CD4-positive, alpha-beta memory T cell (primary cell): ENCODE data around the gene KRT85. TPM values are rescaled to one million over a fixed set of nuclear protein-coding genes. Genes with fewer than 3 reads are reported as not detected.
"Not testable (repeated sequence)": the region's sequence is repeated elsewhere in the genome, so short reads cannot be mapped to it uniquely, and the experiment has no call there.

ENCODE experiments used
- CTCF ChIA-PET: fragments of 350-600 bp; sonication (Branson Sonifier 250); formaldehyde crosslinking; loops from one replicate; lab custom pipeline; 2021; ENCODE audit warnings: inconsistent platforms; ENCODE audit not compliant: partially characterized antibody; lab: Charles Lee
- POLR2A ChIA-PET: fragments of 350-600 bp; sonication (Branson Sonifier 250); formaldehyde crosslinking; loops from one replicate; lab custom pipeline; 2021; ENCODE audit not compliant: partially characterized antibody; lab: Charles Lee
- DNase-seq, 5 donors: peaks; one replicate each; pipeline versions ENCODE4 v3.0.0 to v3.0.0-alpha.2; 2020 to 2022; ENCODE audit warnings: mixed read lengths in 1 of 5
- H3K27ac ChIP-seq: one replicate; pipeline ENCODE4 v1.7.0; 2013; ENCODE audit warnings: low read depth, low read length
- H3K27me3 ChIP-seq: 2 replicates; pipeline ENCODE4 v1.7.0; 2013; ENCODE audit warnings: mild to moderate bottlenecking, low read length, moderate library complexity; ENCODE audit not compliant: insufficient read depth
- H3K36me3 ChIP-seq: 2 replicates; pipeline ENCODE4 v1.7.0; 2013; ENCODE audit warnings: mild to moderate bottlenecking, low read length, moderate library complexity; ENCODE audit not compliant: insufficient read depth
- H3K4me1 ChIP-seq: 2 replicates; pipeline ENCODE4 v1.7.0; 2013; ENCODE audit warnings: mild to moderate bottlenecking, low read length, moderate library complexity; ENCODE audit not compliant: insufficient read depth
- H3K4me3 ChIP-seq, 2 donors: one replicate each; pipeline ENCODE4 v1.7.0; 2013; ENCODE audit warnings: low read length in 2 of 2, mild to moderate bottlenecking in 1 of 2
- H3K9me3 ChIP-seq, 2 donors: one replicate each; pipeline ENCODE4 v1.7.0; 2013; ENCODE audit warnings: low read length in 2 of 2, control low read depth in 1 of 2; ENCODE audit not compliant: control insufficient read depth in 1 of 2
- H3K27ac Mint-ChIP-seq, 7 donors: one replicate each; pipeline ENCODE4 v1.8.0; 2020 to 2021; ENCODE audit warnings: mixed read lengths in 7 of 7, mild to moderate bottlenecking in 6 of 7, inconsistent platforms in 3 of 7, moderate library complexity in 3 of 7
- H3K27me3 Mint-ChIP-seq, 2 donors: one replicate each; pipeline ENCODE4 v1.8.0; 2020 to 2021; ENCODE audit warnings: mixed read lengths in 2 of 2
- H3K36me3 Mint-ChIP-seq, 2 donors: one replicate each; pipeline ENCODE4 v1.8.0; 2020 to 2021; ENCODE audit warnings: mixed read lengths in 2 of 2, inconsistent platforms in 1 of 2, mild to moderate bottlenecking in 1 of 2
- H3K4me1 Mint-ChIP-seq, 4 donors: one replicate each; pipeline ENCODE4 v1.8.0; 2020 to 2021; ENCODE audit warnings: mixed read lengths in 4 of 4, mild to moderate bottlenecking in 1 of 4
- H3K4me3 Mint-ChIP-seq, 8 donors: one replicate each; pipeline ENCODE4 v1.8.0; 2020 to 2021; ENCODE audit warnings: mixed read lengths in 8 of 8, mild to moderate bottlenecking in 7 of 8, moderate library complexity in 6 of 8, inconsistent platforms in 3 of 8
- H3K9me3 Mint-ChIP-seq, 8 donors: one replicate each; pipeline ENCODE4 v1.8.0; 2020 to 2021; ENCODE audit warnings: mixed read lengths in 8 of 8, mild to moderate bottlenecking in 5 of 8, inconsistent platforms in 3 of 8, moderate library complexity in 1 of 8
- intact Hi-C: fragments of 100-400 bp; cut with micrococcal nuclease; formaldehyde crosslinking; loops from one replicate; pipeline ENCODE4 v1.15.1; 2023
- polyA plus RNA-seq, 2 donors: library from polyadenylated mRNA; unstranded; fragments of 300-500 nt; fragmentation: Illumina TruSeq; gene quantifications; one replicate each; pipeline ENCODE4 v1.2.3, GENCODE V29; 2021
- total RNA-seq, 2 experiments: library from RNA; stranded (reverse); gene quantifications; one replicate each; pipeline ENCODE4 v1.2.3, GENCODE V29; 2021

KRT85 gene
- total and polyA plus RNA-seq, 4 experiments from 2014 or later = not detected

DNA sequence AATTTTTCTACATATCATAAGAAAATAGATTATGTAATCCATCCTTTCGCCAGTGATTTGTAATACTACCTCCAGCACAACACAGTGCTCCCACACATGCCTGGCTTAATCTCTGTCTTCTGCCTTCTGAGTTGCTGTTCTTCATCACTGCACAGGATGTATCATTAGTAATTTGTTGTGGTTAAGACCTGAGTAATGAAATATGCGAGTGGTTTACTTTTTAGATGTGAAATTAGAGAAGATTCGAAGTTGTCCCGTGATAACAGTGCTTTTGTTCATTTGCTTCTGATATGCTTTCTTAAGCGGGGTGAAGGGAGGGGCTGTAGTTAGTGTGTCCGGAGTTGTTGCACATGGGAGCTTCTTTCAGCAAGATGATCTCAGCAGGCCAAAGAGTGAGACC lies 18.1 kb downstream of the KRT85 start:
- Histone ChIP-seq H3K4me1 (peaks cover 19% of the 10 kb centered on the region), H3K4me3 (no peak overlapping the region), H3K27ac (no peak overlapping the region), H3K27me3 (no peaks in the 10 kb centered on the region), H3K36me3 (no peaks in the 10 kb centered on the region), H3K9me3 (no peaks in the 10 kb centered on the region)
- CTCF ChIA-PET = no interaction called here
- Mint-ChIP-seq H3K4me3 (no peak overlapping the region), H3K36me3 (no peaks in the 10 kb centered on the region), H3K4me1 (peaks cover 15 to 23% (median 18%) of the 10 kb centered on the region in 4 donors), H3K9me3 (no peaks in the 10 kb centered on the region), H3K27me3 (peaks cover 4 to 5% of the 10 kb centered on the region in 2 donors), H3K27ac (no peak overlapping the region)
- no peak for DNase-seq
- intact Hi-C loops = no loop called here
- POLR2A ChIA-PET = no interaction called here

DNA sequence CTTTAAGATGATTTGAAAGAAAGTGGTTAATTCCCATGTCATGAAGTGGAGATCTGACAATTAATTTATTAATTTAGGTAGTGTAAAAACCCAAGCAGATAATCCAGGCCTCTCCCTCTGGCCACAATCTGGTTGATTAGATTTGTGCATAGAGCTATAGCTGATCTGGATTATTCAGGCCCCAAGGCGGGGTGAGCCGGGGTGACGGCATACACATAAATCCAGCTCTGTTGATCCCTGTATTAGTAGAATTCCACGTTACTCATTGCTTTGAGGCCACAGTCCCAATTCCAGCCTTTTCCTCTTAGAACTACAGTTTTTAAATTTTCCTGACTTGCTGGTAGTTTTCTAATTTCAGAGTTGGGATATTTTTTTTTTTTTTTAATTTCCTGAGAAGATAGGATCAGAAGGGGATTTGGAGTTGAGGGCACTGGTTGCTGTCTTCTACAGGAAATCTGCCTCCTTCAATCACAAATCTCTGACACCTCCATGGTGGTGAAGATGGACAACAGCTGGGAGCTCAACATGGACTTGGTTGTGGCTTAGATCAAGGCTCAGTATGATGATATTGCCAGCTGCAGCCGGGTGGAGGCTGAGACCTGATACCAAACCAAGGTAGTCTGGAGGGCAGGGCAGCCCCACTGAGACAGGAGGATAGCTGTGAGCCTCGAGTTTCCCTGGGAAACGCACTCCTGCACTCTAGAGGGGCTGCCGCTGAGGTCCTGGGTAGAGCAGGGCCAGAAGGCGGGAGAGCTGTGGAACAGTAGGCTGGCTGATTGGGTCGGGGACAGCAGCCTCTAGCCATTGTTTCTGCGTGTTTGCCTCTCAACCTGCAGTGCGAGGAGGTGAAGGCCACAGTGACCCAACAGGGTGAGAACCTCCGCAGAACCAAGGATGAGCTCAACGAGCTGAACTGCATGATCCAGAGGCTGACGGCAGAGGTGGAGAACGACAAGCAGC lies 19.4 kb downstream of the KRT85 start:
- Histone ChIP-seq H3K4me3 (no peak overlapping the region), H3K27ac (no peak overlapping the region), H3K27me3 (no peaks in the 10 kb centered on the region), H3K9me3 (no peaks in the 10 kb centered on the region), H3K36me3 (no peaks in the 10 kb centered on the region), H3K4me1 (peaks cover 19% of the 10 kb centered on the region)
- POLR2A ChIA-PET = interaction anchor here (1.0 kb wide), 1 partner anchor 15 kb away, joined by 3 read pairs; no protein-coding TSS in a partner anchor
- Mint-ChIP-seq H3K27me3 (peaks cover 4 to 5% of the 10 kb centered on the region in 2 donors), H3K9me3 (peaks cover 0 to 3% (median 0%) of the 10 kb centered on the region in 8 donors), H3K36me3 (no peaks in the 10 kb centered on the region), H3K4me1 (peaks cover 12 to 19% (median 17%) of the 10 kb centered on the region in 4 donors), H3K4me3 (no peak overlapping the region), H3K27ac (no peak overlapping the region)
- CTCF ChIA-PET = interaction anchor here (1.7 kb wide), 1 partner anchor 14 kb away, joined by 4 read pairs; no protein-coding TSS in a partner anchor
- intact Hi-C loops = no loop called here
- no peak for DNase-seq

DNA sequence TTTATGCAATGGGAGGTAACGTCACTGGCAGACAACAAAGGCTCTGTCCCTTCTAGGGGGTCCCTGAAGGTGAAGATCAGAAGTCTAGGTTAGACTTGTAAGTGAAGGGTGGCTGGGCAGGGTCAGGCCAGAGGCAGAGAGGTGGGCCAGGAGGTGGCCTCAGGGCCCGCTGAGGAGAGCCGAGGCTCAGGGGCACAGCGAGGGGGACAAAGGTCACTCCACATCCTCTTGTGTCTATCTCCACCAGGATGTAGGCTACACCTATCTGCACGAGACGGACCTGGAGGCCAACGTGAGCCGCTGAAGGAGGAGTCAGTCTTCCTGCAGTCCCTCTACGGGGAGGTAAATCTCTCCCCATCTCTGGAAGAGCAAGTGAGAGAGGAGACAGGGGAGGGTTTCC lies 20.3 kb downstream of the KRT85 start:
- Histone ChIP-seq H3K9me3 (no peaks in the 10 kb centered on the region), H3K4me1 (peaks cover 14% of the 10 kb centered on the region), H3K27me3 (no peaks in the 10 kb centered on the region), H3K27ac (no peak overlapping the region), H3K36me3 (no peaks in the 10 kb centered on the region), H3K4me3 (no peak overlapping the region)
- no peak overlapping the region for H3K4me3 Mint-ChIP-seq
- no peak for DNase-seq
- peaks cover 5 to 12% (median 11%) of the 10 kb centered on the region in 4 donors for H3K4me1 Mint-ChIP-seq
- H3K27me3 Mint-ChIP-seq = peaks cover 2 to 5% of the 10 kb centered on the region in 2 donors
- no peak overlapping the region for H3K27ac Mint-ChIP-seq
- peaks cover 0 to 3% (median 0%) of the 10 kb centered on the region in 8 donors for H3K9me3 Mint-ChIP-seq
- ChIA-PET CTCF (interaction anchor here (1.7 kb wide), 1 partner anchor 15 kb away, joined by 4 read pairs; no protein-coding TSS in a partner anchor), POLR2A (interaction anchor here (1.0 kb wide), 1 partner anchor 15 kb away, joined by 3 read pairs; no protein-coding TSS in a partner anchor)
- intact Hi-C loops = no loop called here
- no peaks in the 10 kb centered on the region for H3K36me3 Mint-ChIP-seq

DNA sequence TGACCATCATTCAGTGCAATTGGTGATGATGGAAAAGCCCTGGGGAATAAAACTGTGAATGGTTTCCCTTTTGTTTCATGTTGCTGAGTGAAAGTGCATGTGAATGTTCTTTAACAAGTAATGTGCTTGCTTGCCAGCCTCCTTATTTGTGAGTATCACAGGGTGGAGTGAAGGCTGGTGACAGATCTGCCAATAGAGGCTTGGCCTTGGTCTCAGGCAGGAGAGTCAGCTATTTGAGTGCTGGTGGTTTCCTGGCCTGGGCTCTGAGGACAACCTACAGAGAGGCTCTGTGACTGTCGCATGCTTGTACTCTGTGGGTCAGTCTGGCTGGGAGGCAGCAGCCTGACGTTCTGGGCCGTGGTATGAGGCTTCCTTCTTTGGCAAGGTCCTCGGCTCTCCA lies 20.7 kb downstream of the KRT85 start:
- Histone ChIP-seq H3K4me1 (peaks cover 10% of the 10 kb centered on the region), H3K27me3 (no peaks in the 10 kb centered on the region), H3K4me3 (no peak overlapping the region), H3K36me3 (no peaks in the 10 kb centered on the region), H3K9me3 (no peaks in the 10 kb centered on the region), H3K27ac (no peak overlapping the region)
- CTCF ChIA-PET = no interaction called here
- intact Hi-C loops = no loop called here
- Mint-ChIP-seq H3K9me3 (peaks cover 0 to 3% (median 0%) of the 10 kb centered on the region in 8 donors), H3K4me3 (no peak overlapping the region), H3K27ac (no peak overlapping the region), H3K4me1 (peaks cover under 1 to 9% (median 7%) of the 10 kb centered on the region in 4 donors), H3K36me3 (no peaks in the 10 kb centered on the region), H3K27me3 (peaks cover 2 to 5% of the 10 kb centered on the region in 2 donors)
- no peak for DNase-seq
- POLR2A ChIA-PET = no interaction called here

DNA sequence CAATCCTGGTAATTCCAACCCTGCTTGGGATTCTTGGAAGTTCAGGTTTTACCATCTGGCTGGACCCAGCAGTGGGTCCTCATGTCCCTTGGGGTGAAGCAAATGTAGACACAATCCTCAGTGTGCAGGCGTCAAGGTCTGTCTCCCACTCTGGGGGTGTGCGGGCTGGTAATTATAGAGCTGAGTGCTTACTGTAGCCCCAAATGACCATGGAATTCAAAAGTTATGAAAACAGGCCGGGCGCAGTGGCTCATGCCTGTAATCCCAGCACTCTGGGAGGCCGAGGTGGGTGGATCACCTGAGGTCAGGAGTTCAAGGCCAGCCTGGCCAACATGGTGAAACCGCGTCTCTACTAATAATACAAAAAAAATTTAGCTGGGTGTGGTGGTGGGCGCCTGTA lies 22.2 kb downstream of the KRT85 start:
- intact Hi-C loops, H3K4me1 Mint-ChIP-seq, H3K9me3 ChIP-seq, H3K9me3 Mint-ChIP-seq, H3K27ac ChIP-seq, H3K27me3 ChIP-seq, CTCF ChIA-PET, H3K4me3 Mint-ChIP-seq, H3K4me3 ChIP-seq, H3K4me1 ChIP-seq, DNase-seq, H3K27me3 Mint-ChIP-seq, H3K36me3 Mint-ChIP-seq, POLR2A ChIA-PET, H3K36me3 ChIP-seq, H3K27ac Mint-ChIP-seq: not testable (repeated sequence)

DNA sequence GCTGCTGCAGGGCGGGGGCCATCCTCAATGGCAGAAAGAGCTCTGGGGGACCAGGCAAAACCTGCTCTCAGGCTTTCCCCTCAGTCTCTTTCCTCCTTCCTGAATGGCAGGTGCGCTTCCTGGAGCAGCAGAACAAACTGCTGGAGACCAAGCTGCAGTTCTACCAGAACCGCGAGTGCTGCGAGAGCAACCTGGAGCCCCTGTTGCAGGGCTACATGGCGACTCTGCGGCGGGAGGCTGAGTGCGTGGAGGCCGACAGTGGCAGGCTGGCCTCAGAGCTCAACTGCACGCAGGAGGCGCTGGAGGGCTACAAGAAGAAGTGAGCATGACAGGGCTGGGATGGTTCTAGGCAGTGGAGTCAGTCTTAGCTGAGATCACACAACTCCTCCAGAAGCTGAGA lies 23.2 kb downstream of the KRT85 start:
- Histone ChIP-seq H3K36me3 (no peaks in the 10 kb centered on the region), H3K4me3 (no peak overlapping the region), H3K27me3 (no peaks in the 10 kb centered on the region), H3K27ac (no peak overlapping the region), H3K9me3 (no peaks in the 10 kb centered on the region), H3K4me1 (no peaks in the 10 kb centered on the region)
- intact Hi-C loops = no loop called here
- peaks cover 4 to 6% of the 10 kb centered on the region in 2 donors for H3K27me3 Mint-ChIP-seq
- no peak overlapping the region for H3K4me3 Mint-ChIP-seq
- H3K4me1 Mint-ChIP-seq = peaks cover 0 to under 1% (median 0%) of the 10 kb centered on the region in 4 donors
- POLR2A ChIA-PET = no interaction called here
- CTCF ChIA-PET = interaction anchor here (1.0 kb wide), 1 partner anchor 27 kb away, joined by 3 read pairs; no protein-coding TSS in a partner anchor
- H3K27ac Mint-ChIP-seq = no peak overlapping the region
- no peaks in the 10 kb centered on the region for H3K36me3 Mint-ChIP-seq
- peaks cover 0 to 3% (median 0%) of the 10 kb centered on the region in 8 donors for H3K9me3 Mint-ChIP-seq
- no peak for DNase-seq

DNA sequence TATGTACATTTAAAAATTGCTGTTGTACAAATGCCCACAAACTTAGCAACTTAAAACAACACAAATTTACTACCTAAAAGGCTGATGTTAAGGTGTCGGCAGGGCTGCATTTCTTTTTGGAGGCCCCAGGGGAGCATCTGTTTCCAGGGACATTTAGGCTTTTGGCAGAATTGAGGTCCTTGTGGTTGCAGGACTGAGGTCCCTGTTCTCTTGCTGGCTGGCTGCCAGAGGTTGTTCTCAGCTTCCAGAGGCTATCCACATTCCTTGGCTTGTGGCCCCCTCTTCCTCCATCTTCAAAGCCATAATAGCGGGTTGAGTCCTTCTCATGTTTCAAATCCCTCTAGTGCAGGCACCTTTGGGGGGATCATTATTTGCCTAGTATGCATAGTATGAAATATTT lies 23.7 kb downstream of the KRT85 start:
- H3K4me3 ChIP-seq = no peak overlapping the region
- H3K27ac Mint-ChIP-seq = no peak overlapping the region
- CTCF ChIA-PET = no interaction called here
- no peaks in the 10 kb centered on the region for H3K9me3 ChIP-seq
- intact Hi-C loops = no loop called here
- no peaks in the 10 kb centered on the region for H3K4me1 ChIP-seq
- no peak overlapping the region for H3K27ac ChIP-seq
- POLR2A ChIA-PET = no interaction called here
- DNase-seq = no peak
- peaks cover 4 to 8% of the 10 kb centered on the region in 2 donors for H3K27me3 Mint-ChIP-seq
- no peaks in the 10 kb centered on the region for H3K27me3 ChIP-seq
- H3K4me3 Mint-ChIP-seq = no peak overlapping the region
- no peaks in the 10 kb centered on the region for H3K36me3 Mint-ChIP-seq
- peaks cover 0 to 3% (median 0%) of the 10 kb centered on the region in 8 donors for H3K9me3 Mint-ChIP-seq
- no peaks in the 10 kb centered on the region for H3K36me3 ChIP-seq
- H3K4me1 Mint-ChIP-seq = no peaks in the 10 kb centered on the region
